Large intestine (tissue), 3 donors: Measurements from ENCODE around the gene FAM131B. TPM values are rescaled to one million over a fixed set of nuclear protein-coding genes. Genes with fewer than 3 reads are reported as not detected.

Experiments
- DNase-seq, 2 donors: peaks; one replicate each; pipeline versions ENCODE4 v3.0.0 to v3.0.0-alpha.2; 2013
- H3K27ac ChIP-seq: one replicate; pipeline ENCODE4 v1.5.1; 2013; ENCODE audit warnings: low read length
- H3K27me3 ChIP-seq: 2 replicates; pipeline ENCODE4 v1.6.1; 2013; ENCODE audit warnings: low read length; ENCODE audit not compliant: control insufficient read depth, insufficient read depth
- H3K36me3 ChIP-seq: 2 replicates; pipeline ENCODE4 v1.6.1; 2013; ENCODE audit warnings: low read length; ENCODE audit not compliant: control insufficient read depth, insufficient read depth
- H3K4me1 ChIP-seq: one replicate; pipeline ENCODE4 v1.6.1; 2013; ENCODE audit warnings: low read length; ENCODE audit not compliant: control insufficient read depth, insufficient read depth
- H3K4me3 ChIP-seq: one replicate; pipeline ENCODE4 v1.5.1; 2013; ENCODE audit warnings: low read length
- H3K9me3 ChIP-seq: one replicate; pipeline ENCODE4 v1.6.1; 2013; ENCODE audit warnings: mild to moderate bottlenecking, low read depth, low read length, moderate library complexity; ENCODE audit not compliant: control insufficient read depth
- WGBS: methylation state at CpG from one replicate; pipeline ENCODE4 v1.1.5; 2013; ENCODE audit warnings: low lambda C conversion rate; ENCODE audit not compliant: insufficient coverage; 5-methylcytosine and 5-hydroxymethylcytosine counted together
- polyA plus RNA-seq: library from polyadenylated mRNA; unstranded; fragments of 120-200 nt; gene quantifications from one replicate; pipeline ENCODE4 v1.2.1, GENCODE V29; 2013

The FAM131B gene
- polyA plus RNA-seq, 1 donor = 5.8 TPM

DNA sequence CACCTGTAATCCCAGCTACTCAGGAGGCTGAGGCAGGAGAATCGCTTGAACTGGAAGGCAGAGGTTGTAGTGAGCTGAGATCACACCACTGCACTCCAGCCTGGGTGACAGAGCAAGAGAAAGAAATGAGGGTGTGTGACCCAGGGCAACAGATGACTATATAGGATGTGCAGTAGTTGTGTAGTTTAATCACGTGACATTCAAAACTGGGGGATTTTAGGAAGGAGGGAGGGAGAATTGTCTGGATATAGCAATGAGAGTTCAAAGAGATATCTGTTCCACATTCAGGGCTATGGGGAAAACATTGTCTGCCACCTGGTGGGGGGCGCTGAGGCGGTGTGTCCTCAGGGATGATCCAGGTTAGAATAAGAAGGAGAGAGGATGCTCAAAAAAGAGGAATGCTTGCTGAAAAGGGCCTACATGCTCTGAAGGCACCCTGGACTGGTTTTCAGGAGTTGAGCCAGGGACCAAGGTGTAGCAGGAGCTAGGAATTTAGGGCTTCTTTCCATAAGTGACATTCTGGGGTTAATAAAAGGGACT, 10.8 kb upstream of the FAM131B start:
- Histone ChIP-seq H3K27me3 (no peaks in the 10 kb centered on the region), H3K4me1 (peaks cover 8% of the 10 kb centered on the region), H3K9me3 (no peaks in the 10 kb centered on the region), H3K36me3 (no peaks in the 10 kb centered on the region), H3K4me3 (no peak overlapping the region), H3K27ac (no peak overlapping the region)
- WGBS = no CpG with 5 or more reads among the region's 4 CpGs
- no peak for DNase-seq

DNA sequence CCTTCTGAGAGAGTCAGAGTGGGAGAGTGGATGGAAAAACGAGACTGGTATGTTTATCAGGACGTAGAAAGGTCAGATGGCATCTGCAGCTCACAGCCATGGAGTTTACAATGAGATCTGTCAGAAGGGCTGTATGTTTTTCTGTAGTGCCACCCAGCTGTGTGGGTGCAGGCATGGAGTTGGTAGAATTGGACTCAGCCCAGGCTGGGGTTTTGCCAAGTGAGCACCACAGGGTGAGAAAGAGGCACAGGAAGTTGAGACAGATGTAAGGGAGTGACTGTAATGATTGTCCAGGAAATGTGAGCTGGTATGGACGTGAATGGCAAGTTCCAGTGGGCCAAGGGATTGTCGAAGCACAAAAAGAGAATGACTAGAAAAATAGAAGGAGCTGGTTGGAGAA, 9.6 kb upstream of the FAM131B start:
- Histone ChIP-seq H3K27ac (no peak overlapping the region), H3K4me1 (peaks cover 8% of the 10 kb centered on the region), H3K4me3 (no peak overlapping the region), H3K9me3 (no peaks in the 10 kb centered on the region), H3K27me3 (no peaks in the 10 kb centered on the region), H3K36me3 (no peaks in the 10 kb centered on the region)
- WGBS = 74% methylated on average over 2 of the region's 4 CpGs
- DNase-seq = no peak

GRCh38 chr7:143369678-143370651, 7.5 kb upstream of the FAM131B start:
- no peak overlapping the region for H3K27ac ChIP-seq
- H3K36me3 ChIP-seq = no peaks in the 10 kb centered on the region
- H3K4me1 ChIP-seq = peaks cover 8% of the 10 kb centered on the region
- DNase-seq = peak in 1 of 2 donors; percentile 53
- no peak overlapping the region for H3K4me3 ChIP-seq
- peaks cover 2% of the 10 kb centered on the region for H3K27me3 ChIP-seq
- H3K9me3 ChIP-seq = no peaks in the 10 kb centered on the region
- 63% methylated on average over 4 of the region's 12 CpGs for WGBS

DNA sequence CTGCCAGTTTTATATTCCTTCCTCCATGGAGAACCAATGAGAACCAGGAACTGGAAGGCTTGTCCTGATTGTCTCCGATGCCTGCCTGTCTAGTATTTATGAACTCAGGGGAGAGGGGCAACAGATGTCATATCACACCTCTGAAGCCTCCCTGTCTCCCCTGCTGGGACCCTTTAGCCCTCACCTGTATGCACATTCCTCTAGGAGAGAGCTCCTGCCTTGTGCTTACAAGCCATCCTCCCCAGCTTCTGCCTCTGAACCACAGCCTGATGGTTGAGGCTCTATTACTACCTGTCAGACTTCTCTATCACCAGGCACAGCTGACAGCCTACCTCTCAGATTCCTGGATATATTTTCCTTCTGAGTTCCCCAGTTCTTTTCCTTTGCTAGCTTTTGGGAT, 5.9 kb upstream of the FAM131B start:
- Histone ChIP-seq H3K36me3 (no peaks in the 10 kb centered on the region), H3K4me1 (peaks cover 8% of the 10 kb centered on the region), H3K9me3 (no peaks in the 10 kb centered on the region), H3K27ac (no peak overlapping the region), H3K4me3 (no peak overlapping the region), H3K27me3 (peaks cover 17% of the 10 kb centered on the region)
- no peak for DNase-seq
- no CpG with 5 or more reads among the region's 1 CpG for WGBS

DNA sequence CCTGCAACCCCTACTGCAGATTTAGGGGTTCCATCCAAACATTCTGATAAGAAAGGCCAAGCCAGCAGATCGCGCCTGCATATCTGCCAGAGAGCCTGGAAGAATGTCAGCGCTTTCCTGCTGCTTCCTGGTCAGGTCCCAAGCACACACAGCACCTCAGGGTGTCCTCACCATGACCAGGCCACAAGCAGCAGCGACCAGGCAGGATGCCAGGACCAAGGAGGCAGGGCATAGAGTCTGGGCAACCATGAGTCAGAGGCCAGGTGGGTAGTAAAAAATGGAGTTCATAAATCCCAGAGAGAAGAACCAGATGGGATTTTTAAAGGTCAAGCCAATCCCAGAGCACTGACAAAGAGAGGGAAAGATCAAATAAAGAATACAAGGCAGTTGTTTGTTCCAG, 5.5 kb upstream of the FAM131B start:
- DNase-seq = no peak
- Histone ChIP-seq H3K4me1 (peaks cover 9% of the 10 kb centered on the region), H3K9me3 (no peaks in the 10 kb centered on the region), H3K27ac (no peak overlapping the region), H3K27me3 (peaks cover 21% of the 10 kb centered on the region), H3K4me3 (no peak overlapping the region), H3K36me3 (no peaks in the 10 kb centered on the region)
- no CpG with 5 or more reads among the region's 4 CpGs for WGBS

- H3K27ac ChIP-seq = no peak overlapping the region
- peak overlapping the region; percentile 24 for H3K4me3 ChIP-seq
- DNase-seq = no peak
- H3K4me1 ChIP-seq = peaks cover 3% of the 10 kb centered on the region
- no peaks in the 10 kb centered on the region for H3K9me3 ChIP-seq
- peaks cover 56% of the 10 kb centered on the region for H3K27me3 ChIP-seq
- H3K36me3 ChIP-seq = no peaks in the 10 kb centered on the region
- no CpG with 5 or more reads among the region's 19 CpGs for WGBS
These were observed 764 bp upstream of the FAM131B start for GRCh38 chr7:143363016-143363937.

GRCh38 chr7:143361552-143362130, 872 bp downstream of the FAM131B start:
- no peak overlapping the region for H3K27ac ChIP-seq

DNA sequence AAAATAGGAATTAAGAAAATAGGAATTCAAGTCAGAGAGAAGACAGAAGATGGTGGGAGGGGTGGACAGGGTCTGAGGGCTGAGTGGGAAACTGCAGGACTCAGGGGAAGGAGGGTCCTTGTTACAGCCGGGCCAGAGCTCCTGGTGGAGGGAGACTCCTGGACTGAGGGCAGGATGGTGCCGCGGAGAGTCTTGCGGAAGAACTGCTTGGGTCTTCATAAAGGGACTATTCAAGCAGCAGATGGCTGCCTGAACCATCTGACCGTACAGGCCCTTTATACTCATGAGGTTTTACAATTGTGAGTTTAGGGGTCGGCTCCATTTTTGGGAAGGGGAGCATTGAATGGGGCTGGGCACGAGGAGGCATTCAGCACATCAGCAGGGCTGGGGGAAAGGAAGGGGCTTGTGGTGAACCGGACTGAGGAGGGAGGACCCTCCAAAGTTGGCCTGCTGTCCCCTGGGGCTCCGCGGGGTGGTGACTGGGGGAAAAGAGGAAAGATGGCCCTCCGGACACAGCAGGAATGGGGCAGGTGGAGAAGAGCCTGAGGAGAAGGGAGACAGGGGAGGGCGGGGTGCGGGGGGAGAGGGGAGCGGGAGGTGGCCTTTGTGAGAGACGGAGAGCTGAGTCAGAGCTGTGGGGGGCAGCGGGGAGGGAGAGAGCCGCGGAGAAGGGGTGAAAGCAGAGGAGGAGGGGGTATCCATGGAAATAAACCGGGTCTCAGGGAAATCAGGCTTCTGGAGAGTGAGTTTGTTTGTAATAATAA, 1.5 kb downstream of the FAM131B start:
- DNase-seq = no peak
- Histone ChIP-seq H3K4me1 (peaks cover 3% of the 10 kb centered on the region), H3K9me3 (no peaks in the 10 kb centered on the region), H3K27me3 (peaks cover 58% of the 10 kb centered on the region), H3K36me3 (no peaks in the 10 kb centered on the region), H3K27ac (no peak overlapping the region), H3K4me3 (peak overlapping the region; percentile 10)
- WGBS = no CpG with 5 or more reads among the region's 19 CpGs

More at GRCh38 chr7:143361552-143362130, 872 bp downstream of the FAM131B start:
- Histone ChIP-seq H3K4me3 (peak overlapping the region; percentile 43), H3K27me3 (peaks cover 57% of the 10 kb centered on the region), H3K4me1 (peaks cover 3% of the 10 kb centered on the region), H3K36me3 (no peaks in the 10 kb centered on the region), H3K9me3 (no peaks in the 10 kb centered on the region)
- WGBS = no CpG with 5 or more reads among the region's 46 CpGs
- no peak for DNase-seq

DNA sequence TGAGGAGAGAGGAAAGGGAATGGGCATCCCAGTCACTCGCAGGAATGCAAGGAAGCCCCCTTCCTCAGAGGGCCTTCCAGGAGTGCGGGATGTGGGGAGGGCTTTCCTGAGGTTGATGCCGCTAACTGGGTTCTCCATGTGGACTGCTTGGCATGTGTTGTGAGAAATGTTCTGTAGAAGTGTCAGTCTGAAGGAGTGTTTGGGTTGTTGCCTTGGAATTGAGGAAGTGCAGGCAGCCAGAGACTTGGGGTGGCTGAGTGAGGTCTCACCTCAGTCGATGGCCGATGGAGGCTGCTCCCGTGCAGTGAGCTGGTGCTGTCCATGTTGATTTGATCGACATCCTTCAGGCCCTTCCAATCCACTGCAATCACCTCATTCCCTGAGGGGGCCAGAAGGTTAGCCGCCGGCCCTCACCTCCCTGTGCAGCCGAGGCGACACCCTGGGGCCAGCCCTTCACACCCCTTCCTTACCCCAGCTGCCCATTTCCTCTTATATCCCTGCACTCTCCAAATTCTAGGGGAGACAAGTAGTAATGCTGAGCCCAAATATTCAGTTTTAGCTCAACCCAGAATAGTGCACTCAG, 2.7 kb downstream of the FAM131B start:
- no peak for DNase-seq
- WGBS = no CpG with 5 or more reads among the region's 11 CpGs
- Histone ChIP-seq H3K27ac (no peak overlapping the region), H3K27me3 (peaks cover 57% of the 10 kb centered on the region), H3K36me3 (no peaks in the 10 kb centered on the region), H3K4me3 (no peak overlapping the region), H3K4me1 (peaks cover 3% of the 10 kb centered on the region), H3K9me3 (no peaks in the 10 kb centered on the region)
